Loucy (cell line): ENCODE measurements around the gene CREBRF.

Source experiments
- CTCF ChIP-seq: fragments of 200-600 bp; sonication (generic); conservative IDR thresholded peaks from 2 replicates; pipeline ENCODE4 v1.5.1; 2014; ENCODE audit warnings: mild to moderate bottlenecking, antibody characterized with exemption, low read length
- EZH2phosphoT487 ChIP-seq: fragments of 200-600 bp; IDR thresholded peaks from 2 replicates; pipeline ENCODE4 v1.6.1; 2018; ENCODE audit warnings: antibody characterized with exemption, mild to moderate bottlenecking, moderate library complexity, borderline replicate concordance

GRCh38 chr5:173144200-173145176 lies 88.3 kb downstream of the CREBRF start, which contains the start of gene BNIP1:
- TF ChIP-seq CTCF (peak; percentile 55), EZH2phosphoT487 (no peak)
